ENCODE results near the gene S100A3. TPM values are rescaled to one million over a fixed set of nuclear protein-coding genes. Genes with fewer than 3 reads are reported as not detected.
A peak's percentile ranks its signal among the peaks of the same experiment; 100 is the strongest.
"Not testable (repeated sequence)": the region's sequence is repeated elsewhere in the genome, so short reads cannot be mapped to it uniquely, and the experiment has no call there.

The S100A3 gene
- total and polyA plus RNA-seq, 3 experiments from 2014 or later, result not detected

DNA sequence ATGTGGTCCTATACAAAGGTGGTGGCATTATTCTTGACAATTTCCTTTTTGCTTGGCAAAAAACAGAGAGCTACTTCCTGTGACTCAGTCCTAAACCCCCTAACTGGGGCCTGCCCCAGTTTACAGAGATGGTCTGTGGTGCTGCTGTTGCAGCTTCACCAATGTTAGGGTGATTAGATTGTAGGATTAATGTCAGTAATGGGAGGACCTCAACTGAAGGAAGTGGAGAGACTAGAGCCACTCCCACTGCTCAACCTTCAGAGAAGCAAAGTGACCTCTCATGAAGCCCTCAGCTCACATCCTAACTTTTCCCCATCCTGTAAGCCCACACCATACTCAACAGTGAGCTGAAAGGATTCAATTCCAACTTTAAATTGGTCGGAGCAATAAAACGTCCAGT lies 16.9 kb downstream of the S100A3 start:
- peaks cover 61 to 69% (median 66%) of the 10 kb centered on the region in 3 donors for H3K4me1 Mint-ChIP-seq
- POLR2A ChIA-PET, result interaction anchor here (0.5 to 6.8 kb wide), 9 partner anchors 8 to 458 kb away, joined by 3 to 121 read pairs (median 5); partner anchors contain the start of genes CHTOP, RPS27, S100A4 and S100A5
- H3K27ac Mint-ChIP-seq, result peak overlapping the region; percentile 94 to 100 (median 96)
- peaks cover 0 to 27% (median 7%) of the 10 kb centered on the region in 3 donors for H3K36me3 Mint-ChIP-seq
- no peak overlapping the region for H3K27ac ChIP-seq (ENCODE audit: low read depth, low read length)
- peaks cover 0 to 1% of the 10 kb centered on the region in 2 donors for H3K27me3 Mint-ChIP-seq
- H3K4me3 ChIP-seq (ENCODE audit: low read length), result no peak overlapping the region
- H3K4me1 ChIP-seq (ENCODE audit: insufficient read depth, low read length), result peaks cover 58% of the 10 kb centered on the region
- CTCF ChIA-PET, result interaction anchor here (0.8 to 6.5 kb wide), 17 partner anchors 8 to 102 kb away, joined by 3 to 125 read pairs (median 10); partner anchors contain the start of genes CHTOP, S100A3, S100A4 and S100A5
- peak overlapping the region; percentile 87 to 98 (median 96) for H3K4me3 Mint-ChIP-seq
- no peaks in the 10 kb centered on the region for H3K27me3 ChIP-seq (ENCODE audit: insufficient read depth, low read length, poor library complexity, severe bottlenecking)
- DNase-seq, result peak; percentile 25 to 72 (median 41)
- H3K9me3 Mint-ChIP-seq, result peaks cover 0 to 1% (median 0%) of the 10 kb centered on the region in 5 donors
- no peaks in the 10 kb centered on the region for H3K36me3 ChIP-seq (ENCODE audit: insufficient read depth, low read length)
- no peaks in the 10 kb centered on the region for H3K9me3 ChIP-seq (ENCODE audit: low read length)

DNA sequence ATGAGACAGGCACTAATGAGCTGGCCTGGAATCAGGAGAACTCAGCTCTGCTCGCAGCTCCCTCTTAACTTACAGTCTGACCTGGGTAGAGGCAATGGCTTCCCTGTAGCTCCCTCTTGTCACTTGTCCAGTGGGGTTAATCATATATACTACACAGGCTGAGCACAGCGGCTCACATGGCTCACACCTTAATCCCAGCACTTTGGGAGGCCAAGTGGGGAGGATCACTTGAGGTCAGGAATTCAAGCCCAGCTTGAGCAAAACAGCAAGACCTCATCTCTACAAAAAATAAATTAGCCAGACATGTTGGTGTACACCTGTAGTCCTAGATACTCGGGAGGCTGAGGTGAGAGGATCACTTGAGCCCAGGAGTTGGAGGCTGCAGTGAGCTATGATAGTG lies 17.4 kb downstream of the S100A3 start:
- no peak overlapping the region for H3K27ac ChIP-seq (ENCODE audit: low read depth, low read length)
- no peaks in the 10 kb centered on the region for H3K9me3 ChIP-seq (ENCODE audit: low read length)
- Mint-ChIP-seq H3K9me3 (peaks cover 0 to 1% (median 0%) of the 10 kb centered on the region in 5 donors), H3K4me3 (peak overlapping the region in 4 of 7 donors; percentile 29 to 87 (median 44)), H3K27ac (peak overlapping the region; percentile 78 to 100 (median 96)), H3K27me3 (peaks cover 0 to 1% of the 10 kb centered on the region in 2 donors), H3K4me1 (peaks cover 56 to 63% (median 61%) of the 10 kb centered on the region in 3 donors), H3K36me3 (peaks cover 0 to 27% (median 7%) of the 10 kb centered on the region in 3 donors)
- no peak for DNase-seq
- peaks cover 53% of the 10 kb centered on the region for H3K4me1 ChIP-seq (ENCODE audit: insufficient read depth, low read length)
- no peaks in the 10 kb centered on the region for H3K27me3 ChIP-seq (ENCODE audit: insufficient read depth, low read length, poor library complexity, severe bottlenecking)
- no peaks in the 10 kb centered on the region for H3K36me3 ChIP-seq (ENCODE audit: insufficient read depth, low read length)
- CTCF ChIA-PET, result interaction anchor here (1.2 to 6.5 kb wide), 12 partner anchors 10 to 101 kb away, joined by 5 to 125 read pairs (median 20); partner anchors contain the start of genes S100A3, S100A4 and S100A5
- no peak overlapping the region for H3K4me3 ChIP-seq (ENCODE audit: low read length)
- POLR2A ChIA-PET, result interaction anchor here (0.5 to 6.8 kb wide), 8 partner anchors 9 to 459 kb away, joined by 3 to 121 read pairs (median 6); partner anchors contain the start of genes CHTOP, RPS27, S100A4 and S100A5

DNA sequence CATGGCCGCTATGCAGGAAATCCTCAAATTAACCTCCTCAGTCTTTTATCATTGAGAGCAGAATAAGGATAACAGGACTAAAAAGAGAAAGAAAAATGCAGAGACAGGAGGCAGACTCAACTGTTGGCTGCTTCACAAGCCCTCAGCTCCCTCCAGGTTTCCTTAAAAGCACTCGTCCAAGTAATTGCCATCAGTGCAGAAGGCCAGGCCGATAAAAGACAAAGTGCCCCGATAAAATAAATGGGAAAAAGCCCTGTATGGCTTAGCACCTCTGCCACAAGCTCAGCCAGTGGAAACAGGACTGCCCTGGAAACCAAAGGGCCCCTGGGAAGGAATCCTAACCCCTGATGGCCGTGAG lies 21.4 kb downstream of the S100A3 start:
- Mint-ChIP-seq H3K27me3 (no peaks in the 10 kb centered on the region), H3K4me1 (peaks cover 26 to 28% (median 27%) of the 10 kb centered on the region in 3 donors), H3K27ac (peak overlapping the region in 4 of 8 donors; percentile 17 to 77 (median 44)), H3K4me3 (no peak overlapping the region), H3K9me3 (no peaks in the 10 kb centered on the region), H3K36me3 (peaks cover 0 to 3% (median 0%) of the 10 kb centered on the region in 3 donors)
- CTCF ChIA-PET, result interaction anchor here (1.8 kb wide), 1 partner anchor 17 kb away, joined by 4 read pairs; no protein-coding TSS in a partner anchor
- H3K4me1 ChIP-seq (ENCODE audit: insufficient read depth, low read length), result peaks cover 20% of the 10 kb centered on the region
- no peak overlapping the region for H3K4me3 ChIP-seq (ENCODE audit: low read length)
- no peaks in the 10 kb centered on the region for H3K36me3 ChIP-seq (ENCODE audit: insufficient read depth, low read length)
- H3K9me3 ChIP-seq (ENCODE audit: low read length), result no peaks in the 10 kb centered on the region
- POLR2A ChIA-PET, result no interaction called here
- H3K27ac ChIP-seq (ENCODE audit: low read depth, low read length), result no peak overlapping the region
- H3K27me3 ChIP-seq (ENCODE audit: insufficient read depth, low read length, poor library complexity, severe bottlenecking), result no peaks in the 10 kb centered on the region
- no peak for DNase-seq

DNA sequence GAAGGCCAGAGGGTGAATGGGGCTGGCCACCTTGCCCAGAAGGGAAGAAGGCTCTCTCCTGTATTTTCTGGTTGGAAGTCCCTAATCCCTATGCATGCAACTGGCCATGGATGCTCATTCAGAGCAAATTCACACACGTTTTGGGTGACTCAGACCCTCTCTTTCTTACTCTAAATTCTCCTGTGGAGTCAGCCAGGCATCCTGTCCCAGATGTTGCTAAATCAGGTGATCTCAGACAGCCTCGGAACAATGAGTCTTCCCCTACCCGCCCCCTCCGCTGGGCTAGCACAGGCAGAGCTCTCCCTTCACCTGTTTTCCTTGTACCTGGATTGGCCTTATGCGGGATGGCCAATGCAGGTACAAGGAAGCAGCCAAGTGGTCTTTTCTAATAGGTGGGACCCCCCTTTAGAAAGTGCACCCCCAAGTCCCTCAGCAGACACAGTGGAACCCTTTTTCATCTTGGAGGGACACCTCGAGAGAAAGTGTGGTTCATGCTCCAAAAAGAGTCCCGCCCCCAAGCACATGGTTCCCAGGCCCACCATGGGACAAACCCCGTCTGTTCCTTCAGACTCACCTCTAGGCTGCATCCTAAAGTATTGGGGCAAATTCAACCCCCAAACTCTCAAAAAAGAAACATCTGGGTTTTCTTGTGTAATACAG lies 21.9 kb downstream of the S100A3 start:
- no peak overlapping the region for H3K4me3 ChIP-seq (ENCODE audit: low read length)
- H3K9me3 ChIP-seq (ENCODE audit: low read length), result no peaks in the 10 kb centered on the region
- Mint-ChIP-seq H3K4me3 (no peak overlapping the region), H3K27ac (peak overlapping the region in 5 of 8 donors; percentile 17 to 77 (median 56)), H3K27me3 (no peaks in the 10 kb centered on the region), H3K9me3 (no peaks in the 10 kb centered on the region), H3K4me1 (peaks cover 26 to 28% (median 26%) of the 10 kb centered on the region in 3 donors), H3K36me3 (peaks cover 0 to 5% (median 0%) of the 10 kb centered on the region in 3 donors)
- DNase-seq, result peak in 1 of 5 donors; percentile 18
- ChIA-PET POLR2A (no interaction called here), CTCF (interaction anchor here (1.8 kb wide), 1 partner anchor 16 kb away, joined by 4 read pairs; no protein-coding TSS in a partner anchor)
- H3K27ac ChIP-seq (ENCODE audit: low read depth, low read length), result no peak overlapping the region
- H3K27me3 ChIP-seq (ENCODE audit: insufficient read depth, low read length, poor library complexity, severe bottlenecking), result no peaks in the 10 kb centered on the region
- H3K36me3 ChIP-seq (ENCODE audit: insufficient read depth, low read length), result no peaks in the 10 kb centered on the region
- H3K4me1 ChIP-seq (ENCODE audit: insufficient read depth, low read length), result peaks cover 15% of the 10 kb centered on the region

DNA sequence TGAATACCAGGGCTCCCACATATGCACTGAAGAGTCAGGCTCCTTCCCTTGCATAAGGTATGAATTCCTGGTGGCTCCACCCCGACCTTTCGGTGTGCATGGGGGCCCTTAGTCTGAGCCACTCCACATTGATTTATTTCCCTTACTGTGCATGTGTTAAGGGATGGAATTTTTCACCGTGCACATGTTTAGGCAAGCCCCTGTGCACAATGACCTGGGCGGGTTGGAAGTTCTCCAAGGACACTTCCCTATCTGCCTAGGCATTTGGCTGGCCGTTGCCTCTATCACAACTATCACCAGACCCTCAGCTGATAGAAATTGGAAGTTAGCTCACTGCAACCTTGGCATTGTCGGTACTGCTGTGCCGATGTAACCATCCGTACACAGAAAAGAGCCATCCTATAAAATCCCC lies 22.9 kb downstream of the S100A3 start:
- Mint-ChIP-seq H3K27ac (peak overlapping the region in 1 of 8 donors; percentile 17), H3K9me3 (no peaks in the 10 kb centered on the region), H3K36me3 (peaks cover 0 to 5% (median 0%) of the 10 kb centered on the region in 3 donors), H3K4me1 (peaks cover 16 to 19% (median 16%) of the 10 kb centered on the region in 3 donors), H3K4me3 (no peak overlapping the region), H3K27me3 (no peaks in the 10 kb centered on the region)
- H3K36me3 ChIP-seq (ENCODE audit: insufficient read depth, low read length), result no peaks in the 10 kb centered on the region
- DNase-seq, result peak in 1 of 5 donors; percentile 19
- H3K27me3 ChIP-seq (ENCODE audit: insufficient read depth, low read length, poor library complexity, severe bottlenecking), result no peaks in the 10 kb centered on the region
- ChIA-PET POLR2A (no interaction called here), CTCF (interaction anchor here (1.2 to 2.6 kb wide), 2 partner anchors 9 to 42 kb away, joined by 3 to 11 read pairs; no protein-coding TSS in a partner anchor)
- no peak overlapping the region for H3K27ac ChIP-seq (ENCODE audit: low read depth, low read length)
- H3K9me3 ChIP-seq (ENCODE audit: low read length), result no peaks in the 10 kb centered on the region
- H3K4me3 ChIP-seq (ENCODE audit: low read length), result no peak overlapping the region
- peaks cover 4% of the 10 kb centered on the region for H3K4me1 ChIP-seq (ENCODE audit: insufficient read depth, low read length)

DNA sequence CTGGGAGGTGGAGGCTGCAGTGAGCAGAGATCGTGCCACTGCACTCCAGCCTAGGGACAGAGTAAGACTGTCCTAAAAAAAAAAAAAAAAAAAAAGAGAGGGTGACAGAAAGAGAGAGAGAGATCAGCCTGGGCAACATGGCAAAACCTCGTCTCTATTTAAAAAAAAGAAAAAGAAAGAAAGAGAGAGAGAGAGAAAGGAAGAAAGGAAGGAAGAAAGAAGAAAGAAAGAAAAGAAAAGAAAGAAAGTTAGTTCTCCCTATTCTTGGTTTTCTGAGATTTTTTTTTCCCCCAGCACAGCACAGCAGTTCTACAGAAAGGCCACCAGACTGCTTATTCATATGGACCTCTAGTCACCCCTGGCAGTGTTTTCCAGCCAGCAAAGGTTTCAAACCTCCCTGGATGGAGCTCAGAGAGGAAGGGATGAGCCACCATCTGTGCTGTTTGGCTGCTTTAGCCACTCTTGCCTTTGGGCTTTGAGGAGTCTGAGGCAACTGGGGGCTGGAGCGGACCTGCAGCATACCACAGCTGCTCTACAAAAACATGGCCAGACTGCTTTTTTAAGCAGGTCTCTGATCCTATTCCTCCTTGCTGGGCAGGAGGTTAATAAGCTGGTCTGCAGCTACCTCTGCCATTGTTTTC lies 23.9 kb downstream of the S100A3 start:
- H3K27me3 ChIP-seq (ENCODE audit: insufficient read depth, low read length, poor library complexity, severe bottlenecking), result no peaks in the 10 kb centered on the region
- no peak overlapping the region for H3K27ac ChIP-seq (ENCODE audit: low read depth, low read length)
- POLR2A ChIA-PET, result no interaction called here
- H3K4me3 Mint-ChIP-seq, result no peak overlapping the region
- DNase-seq, result no peak
- CTCF ChIA-PET, result interaction anchor here (1.1 to 2.6 kb wide), 4 partner anchors 8 to 43 kb away, joined by 3 to 11 read pairs (median 4); partner anchors contain the start of gene S100A6
- no peaks in the 10 kb centered on the region for H3K36me3 ChIP-seq (ENCODE audit: insufficient read depth, low read length)
- no peaks in the 10 kb centered on the region for H3K4me1 ChIP-seq (ENCODE audit: insufficient read depth, low read length)
- no peak overlapping the region for H3K4me3 ChIP-seq (ENCODE audit: low read length)
- H3K9me3 Mint-ChIP-seq, result no peaks in the 10 kb centered on the region
- H3K4me1 Mint-ChIP-seq, result peaks cover 11 to 13% (median 11%) of the 10 kb centered on the region in 3 donors
- H3K27me3 Mint-ChIP-seq, result peaks cover 0 to 2% of the 10 kb centered on the region in 2 donors
- peak overlapping the region in 2 of 8 donors; percentile 43 to 74 for H3K27ac Mint-ChIP-seq
- peaks cover 0 to 5% (median 0%) of the 10 kb centered on the region in 3 donors for H3K36me3 Mint-ChIP-seq
- H3K9me3 ChIP-seq (ENCODE audit: low read length), result no peaks in the 10 kb centered on the region

DNA sequence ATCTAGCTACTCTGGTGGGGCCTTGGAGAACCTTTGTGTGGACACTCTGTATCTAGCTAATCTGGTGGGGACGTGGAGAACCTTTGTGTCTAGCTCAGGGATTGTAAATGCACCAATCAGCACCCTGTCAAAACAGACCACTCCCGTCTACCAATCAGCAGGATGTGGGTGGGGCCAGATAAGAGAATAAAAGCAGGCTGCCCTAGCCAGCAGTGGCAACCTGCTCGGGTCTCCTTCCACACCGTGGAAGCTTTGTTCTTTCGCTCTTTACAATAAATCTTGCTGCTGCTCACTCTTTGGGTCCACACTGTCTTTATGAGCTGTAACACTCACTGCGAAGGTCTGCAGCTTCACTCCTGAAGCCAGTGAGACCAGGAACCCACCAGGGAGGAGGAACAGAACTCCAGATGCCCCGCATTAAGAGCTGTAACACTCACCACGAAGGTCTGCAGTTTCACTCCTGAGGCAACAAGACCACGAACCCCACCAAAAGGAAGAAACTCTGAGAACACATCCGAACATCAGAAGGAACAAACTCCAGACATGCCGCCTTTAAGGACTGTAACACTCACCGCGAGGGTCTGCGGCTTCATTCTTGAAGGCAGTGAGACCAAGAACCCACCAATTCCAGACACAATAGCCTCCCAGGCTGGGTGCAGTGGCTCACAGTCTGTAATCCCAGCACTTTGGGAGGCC lies 26.6 kb downstream of the S100A3 start:
- not testable (repeated sequence) for H3K4me3 ChIP-seq (ENCODE audit: low read length); H3K36me3 Mint-ChIP-seq; DNase-seq; H3K27me3 Mint-ChIP-seq; H3K27ac ChIP-seq (ENCODE audit: low read depth, low read length); H3K9me3 Mint-ChIP-seq; H3K9me3 ChIP-seq (ENCODE audit: low read length); H3K36me3 ChIP-seq (ENCODE audit: insufficient read depth, low read length); H3K27me3 ChIP-seq (ENCODE audit: insufficient read depth, low read length, poor library complexity, severe bottlenecking); H3K4me1 Mint-ChIP-seq; H3K4me1 ChIP-seq (ENCODE audit: insufficient read depth, low read length)
- POLR2A ChIA-PET, result interaction anchor here (1.1 kb wide), 1 partner anchor 10 kb away, joined by 3 read pairs; no protein-coding TSS in a partner anchor
- peak overlapping the region in 2 of 7 donors; percentile 40 to 51 for H3K4me3 Mint-ChIP-seq
- H3K27ac Mint-ChIP-seq, result peak overlapping the region in 5 of 8 donors; percentile 35 to 83 (median 67)
- CTCF ChIA-PET, result interaction anchor here (3.8 to 4.2 kb wide), 2 partner anchors 10 to 12 kb away, joined by 27 to 31 read pairs; no protein-coding TSS in a partner anchor

Data from CD8-positive, alpha-beta memory T cell (primary cell).